CD4-positive, CD25-positive, alpha-beta regulatory T cell (primary cell): ENCODE data around the gene TRAF2. TPM values are rescaled to one million over a fixed set of nuclear protein-coding genes. Genes with fewer than 3 reads are reported as not detected.

Experiments used
- ATAC-seq, 2 donors: fragments of 150-1000 bp; cut with Tn5 transposase; one replicate each; pipeline ENCODE4 v1.10.0; 2021; ENCODE audit warnings: low read depth in 2 of 2, moderate number of reproducible peaks in 2 of 2, moderate library complexity in 1 of 2
- DNase-seq, 3 donors: peaks; one replicate each; pipeline versions ENCODE4 v3.0.0 to v3.0.0-alpha.2; 2012 to 2022; ENCODE audit warnings: mixed read lengths in 1 of 3
- H3K27ac ChIP-seq: one replicate; pipeline ENCODE4 v1.7.0; 2013; ENCODE audit warnings: mild to moderate bottlenecking, low read length; ENCODE audit not compliant: insufficient read depth, poor library complexity, severe bottlenecking
- H3K27me3 ChIP-seq: one replicate; pipeline ENCODE4 v1.7.0; 2013; ENCODE audit warnings: low read length; ENCODE audit not compliant: control insufficient read depth, insufficient read depth
- H3K36me3 ChIP-seq: one replicate; pipeline ENCODE4 v1.7.0; 2013; ENCODE audit warnings: mild to moderate bottlenecking, low read length, moderate library complexity; ENCODE audit not compliant: control insufficient read depth, insufficient read depth
- H3K4me1 ChIP-seq: 2 replicates; pipeline ENCODE4 v1.7.0; 2013; ENCODE audit warnings: mild to moderate bottlenecking, low read length; ENCODE audit not compliant: insufficient read depth, control insufficient read depth, poor library complexity, severe bottlenecking
- H3K4me3 ChIP-seq: one replicate; pipeline ENCODE4 v1.7.0; 2013; ENCODE audit warnings: low read depth, mild to moderate bottlenecking, low read length, moderate library complexity
- H3K9me3 ChIP-seq, 2 experiments: 1 replicate in 1 of 2; 2 replicates in 1 of 2; pipeline ENCODE4 v1.7.0; 2013; ENCODE audit warnings: low read length in 2 of 2, mild to moderate bottlenecking in 1 of 2, moderate library complexity in 1 of 2; ENCODE audit not compliant: control insufficient read depth in 2 of 2
- H3K27ac Mint-ChIP-seq, 3 donors: one replicate each; pipeline ENCODE4 v1.8.0; 2020 to 2022; ENCODE audit warnings: mild to moderate bottlenecking in 3 of 3, mixed read lengths in 3 of 3, moderate library complexity in 2 of 3
- H3K27me3 Mint-ChIP-seq: one replicate; pipeline ENCODE4 v1.8.0; 2022; ENCODE audit warnings: mild to moderate bottlenecking, mixed read lengths
- H3K36me3 Mint-ChIP-seq: one replicate; pipeline ENCODE4 v1.8.0; 2020; ENCODE audit warnings: mixed read lengths
- H3K4me1 Mint-ChIP-seq, 4 donors: one replicate each; pipeline ENCODE4 v1.8.0; 2020 to 2022; ENCODE audit warnings: mixed read lengths in 4 of 4, mild to moderate bottlenecking in 1 of 4
- H3K4me3 Mint-ChIP-seq, 4 donors: one replicate each; pipeline ENCODE4 v1.8.0; 2020 to 2022; ENCODE audit warnings: mild to moderate bottlenecking in 4 of 4, mixed read lengths in 4 of 4, moderate library complexity in 3 of 4
- H3K9me3 Mint-ChIP-seq, 7 donors: one replicate each; pipeline ENCODE4 v1.8.0; 2020 to 2022; ENCODE audit warnings: mixed read lengths in 7 of 7, mild to moderate bottlenecking in 3 of 7, moderate library complexity in 2 of 7
- polyA plus RNA-seq, 4 donors: library from polyadenylated mRNA; unstranded; fragments of 300-500 nt; fragmentation: Illumina TruSeq; gene quantifications; one replicate each; pipeline ENCODE4 v1.2.3, GENCODE V29; 2021
- total RNA-seq: library from RNA; stranded (reverse); gene quantifications from one replicate; pipeline ENCODE4 v1.2.3, GENCODE V29; 2022

The TRAF2 gene
- total and polyA plus RNA-seq, 5 donors from 2014 or later: 11.0 to 28.6 (median 16.8) TPM

DNA sequence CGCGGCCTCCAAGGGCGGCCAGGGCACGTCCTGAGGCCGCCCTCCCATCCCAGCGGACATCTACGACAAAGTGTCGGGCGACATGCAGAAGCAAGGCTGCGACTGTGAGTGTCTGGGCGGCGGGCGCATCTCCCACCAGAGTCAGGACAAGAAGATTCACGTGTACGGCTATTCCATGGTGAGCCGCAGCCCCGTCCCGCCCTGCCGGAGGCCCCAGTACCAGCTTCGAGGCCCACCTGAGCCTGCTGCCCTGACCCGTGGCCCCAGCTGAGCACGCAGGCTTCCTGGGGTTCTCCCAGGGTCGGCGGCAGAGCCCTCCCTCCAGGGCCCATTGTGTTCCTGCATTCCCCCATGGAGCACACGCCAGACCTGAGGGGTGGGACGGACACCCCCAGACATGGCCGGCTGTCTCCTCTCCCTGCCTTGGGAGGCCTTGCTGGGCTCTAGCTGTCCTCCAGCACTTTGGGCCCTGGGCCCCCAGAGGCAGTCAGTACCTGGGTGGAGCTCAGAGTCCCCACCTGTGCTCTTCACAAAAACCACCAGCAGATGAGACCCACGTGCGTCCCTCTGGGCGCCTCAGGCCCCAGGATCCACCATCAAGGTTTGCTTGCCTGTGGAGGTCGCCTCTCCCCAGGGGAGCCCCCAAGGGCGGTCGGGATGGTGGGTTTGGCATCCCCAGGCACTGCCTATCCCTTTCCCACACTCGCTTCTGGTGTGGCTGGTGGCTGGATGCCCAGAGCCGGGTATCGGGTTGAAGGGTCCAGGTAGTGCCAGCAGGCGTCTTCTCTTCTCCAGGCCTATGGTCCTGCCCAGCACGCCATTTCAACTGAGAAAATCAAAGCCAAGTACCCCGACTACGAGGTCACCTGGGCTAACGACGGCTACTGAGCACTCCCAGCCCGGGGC lies 36.1 kb upstream of the TRAF2 start:
- H3K27me3 Mint-ChIP-seq: peaks cover 21% of the 10 kb centered on the region
- H3K4me1 Mint-ChIP-seq: peaks cover 0 to 24% (median 3%) of the 10 kb centered on the region in 4 donors
- Histone ChIP-seq H3K9me3 (no peaks in the 10 kb centered on the region), H3K27ac (peak overlapping the region; percentile 33), H3K4me1 (peaks cover 44% of the 10 kb centered on the region), H3K36me3 (no peaks in the 10 kb centered on the region), H3K4me3 (no peak overlapping the region), H3K27me3 (no peaks in the 10 kb centered on the region)
- no peaks in the 10 kb centered on the region for H3K36me3 Mint-ChIP-seq
- H3K9me3 Mint-ChIP-seq: peaks cover 0 to 2% (median 0%) of the 10 kb centered on the region in 7 donors
- H3K27ac Mint-ChIP-seq: peak overlapping the region in 1 of 3 donors; percentile 56
- peak overlapping the region; percentile 82 to 100 (median 88) for H3K4me3 Mint-ChIP-seq
- no peak for DNase-seq
- no peak for ATAC-seq

DNA sequence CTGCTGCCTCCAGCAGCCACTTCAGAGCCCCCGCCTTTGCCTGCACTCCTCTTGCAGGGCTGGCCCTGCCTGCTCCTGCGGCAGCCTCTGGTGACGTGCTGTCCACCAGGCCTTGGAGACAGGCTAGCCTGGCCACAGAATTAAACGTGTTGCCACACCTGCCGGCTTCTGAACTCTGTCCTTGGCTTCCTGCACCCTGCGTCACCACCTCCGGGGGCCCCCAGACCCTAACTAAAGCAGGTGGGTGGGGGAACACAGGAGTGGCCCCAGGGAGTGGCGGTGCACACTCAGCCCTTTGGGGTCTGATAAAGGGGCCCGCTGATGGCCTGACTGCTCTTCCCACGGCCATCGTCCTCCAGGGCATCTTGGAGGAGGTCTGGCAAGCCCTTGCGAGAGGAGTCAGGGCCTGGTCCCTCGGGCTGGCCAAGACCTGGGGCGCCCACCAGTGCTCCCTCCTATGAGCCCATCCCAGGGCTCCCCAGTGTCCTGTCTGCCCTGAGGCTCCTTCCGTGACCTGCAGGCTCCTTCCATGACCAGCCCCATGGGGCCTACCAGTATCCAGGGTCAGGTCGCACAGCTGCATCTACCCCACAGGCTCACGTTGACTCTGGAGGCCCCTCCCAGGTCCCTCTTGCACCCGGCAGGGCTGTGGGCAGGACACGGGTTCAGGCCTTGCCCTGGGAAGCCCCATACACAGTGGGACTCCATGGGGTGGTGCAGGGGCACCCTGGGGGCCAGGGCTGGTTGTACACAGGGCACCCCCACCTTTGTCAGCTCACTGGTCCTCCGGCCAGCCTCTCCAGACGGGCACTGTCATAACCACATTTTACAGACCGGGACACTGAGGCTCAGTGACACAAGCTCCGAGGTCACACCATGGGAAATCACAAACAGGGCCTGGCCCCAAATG lies 35.2 kb upstream of the TRAF2 start:
- DNase-seq (no peak), ATAC-seq (no peak)
- no peak overlapping the region for H3K4me3 ChIP-seq
- no peaks in the 10 kb centered on the region for H3K36me3 ChIP-seq
- H3K27ac Mint-ChIP-seq: no peak overlapping the region
- peaks cover 18% of the 10 kb centered on the region for H3K27me3 Mint-ChIP-seq
- peaks cover 0 to 23% (median 3%) of the 10 kb centered on the region in 4 donors for H3K4me1 Mint-ChIP-seq
- no peaks in the 10 kb centered on the region for H3K9me3 ChIP-seq
- no peaks in the 10 kb centered on the region for H3K36me3 Mint-ChIP-seq
- H3K27ac ChIP-seq: no peak overlapping the region
- no peaks in the 10 kb centered on the region for H3K27me3 ChIP-seq
- H3K9me3 Mint-ChIP-seq: peaks cover 0 to 2% (median 0%) of the 10 kb centered on the region in 7 donors
- peak overlapping the region in 3 of 4 donors; percentile 49 to 78 (median 61) for H3K4me3 Mint-ChIP-seq
- peaks cover 35% of the 10 kb centered on the region for H3K4me1 ChIP-seq

DNA sequence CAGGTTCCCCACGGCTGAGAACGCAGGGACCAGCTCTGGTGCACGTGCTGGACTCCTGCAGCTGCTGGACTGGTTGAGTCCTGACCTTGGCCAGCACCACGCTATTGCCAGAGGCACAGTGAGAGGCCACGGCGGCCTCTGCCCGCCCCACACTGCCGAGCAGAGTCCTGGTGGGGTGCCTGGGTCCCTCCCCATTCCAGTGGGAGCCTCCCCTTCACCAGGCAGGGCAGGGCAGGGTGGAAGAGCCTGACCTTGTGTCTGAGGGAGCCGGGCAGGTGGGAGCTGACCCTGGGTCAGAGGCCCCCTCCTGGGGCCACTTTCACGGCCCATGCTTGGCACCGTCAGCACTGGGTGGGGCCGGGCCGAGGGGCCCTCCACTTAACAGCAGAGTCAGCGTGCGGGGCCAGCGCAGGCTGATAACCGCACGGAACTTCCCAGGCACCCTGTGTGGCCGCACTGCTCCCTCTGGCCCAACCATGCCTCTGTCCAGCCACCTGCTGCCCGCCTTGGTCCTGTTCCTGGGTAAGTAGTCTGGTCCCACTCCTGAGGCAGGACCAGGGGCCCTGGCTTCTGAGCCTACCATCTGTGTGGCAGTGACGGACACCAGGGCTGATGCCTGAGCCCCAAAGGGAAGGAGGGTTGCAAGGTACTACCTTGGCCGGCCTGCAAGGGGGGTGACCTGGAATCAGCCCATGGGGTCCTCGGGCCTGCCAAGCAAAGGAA lies 34.2 kb upstream of the TRAF2 start, which contains the start of gene MAMDC4:
Gene MAMDC4 (plus strand): TSS at position 406 of the 723 bp plus-strand sequence. CDS start 71 bp downstream, at position 477.
- no peak within 1 kb of the TSS for H3K27ac Mint-ChIP-seq
- H3K36me3 Mint-ChIP-seq: no peaks in the 10 kb centered on the region
- DNase-seq: no peak

DNA sequence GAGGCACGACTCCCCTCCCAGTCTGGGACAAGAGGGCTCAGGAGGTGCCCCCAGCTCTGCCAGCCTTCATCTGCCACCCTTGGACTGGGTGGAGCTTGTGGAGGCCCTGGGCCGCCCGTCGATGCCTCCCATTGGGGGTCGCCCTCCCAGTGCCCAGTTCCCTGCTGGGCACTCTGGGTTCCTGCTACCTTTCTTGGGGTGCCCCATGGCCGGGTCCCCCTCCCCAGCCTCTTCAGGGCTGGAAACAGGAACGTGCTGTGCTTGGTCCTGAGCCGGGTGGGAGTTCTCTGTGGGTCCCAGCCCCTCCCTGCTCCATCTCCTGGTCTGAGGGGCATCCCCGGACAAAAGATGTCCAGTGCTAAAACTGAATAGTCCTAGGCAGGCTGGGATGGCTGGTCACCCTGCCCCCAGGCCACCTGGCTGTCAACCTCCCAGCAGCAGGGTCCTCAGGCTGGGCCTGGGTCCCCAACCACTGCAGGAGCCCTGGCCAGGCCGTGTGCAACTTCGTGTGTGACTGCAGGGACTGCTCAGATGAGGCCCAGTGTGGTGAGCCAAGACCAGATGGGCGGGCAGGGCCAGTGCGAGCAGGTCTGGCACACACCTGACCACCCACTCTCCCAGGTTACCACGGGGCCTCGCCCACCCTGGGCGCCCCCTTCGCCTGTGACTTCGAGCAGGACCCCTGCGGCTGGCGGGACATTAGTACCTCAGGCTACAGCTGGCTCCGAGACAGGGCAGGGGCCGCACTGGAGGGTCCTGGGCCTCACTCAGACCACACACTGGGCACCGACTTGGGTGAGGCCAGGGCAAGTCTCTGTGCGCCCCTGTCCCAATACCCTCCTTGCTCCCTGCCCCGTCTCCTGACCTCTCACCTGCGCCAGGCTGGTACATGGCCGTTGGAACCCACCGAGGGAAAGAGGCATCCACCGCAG lies 33.4 kb upstream of the TRAF2 start:
- Histone ChIP-seq H3K9me3 (no peaks in the 10 kb centered on the region), H3K27me3 (no peaks in the 10 kb centered on the region), H3K4me1 (peaks cover 18% of the 10 kb centered on the region), H3K36me3 (no peaks in the 10 kb centered on the region), H3K27ac (no peak overlapping the region), H3K4me3 (no peak overlapping the region)
- Mint-ChIP-seq H3K27me3 (peaks cover 8% of the 10 kb centered on the region), H3K4me3 (peak overlapping the region in 1 of 4 donors; percentile 49), H3K4me1 (peaks cover 0 to 11% (median 3%) of the 10 kb centered on the region in 4 donors), H3K9me3 (peaks cover 0 to 2% (median 0%) of the 10 kb centered on the region in 7 donors), H3K27ac (no peak overlapping the region), H3K36me3 (no peaks in the 10 kb centered on the region)
- ATAC-seq (no peak), DNase-seq (no peak)

More for the DNA sequence above, 34.2 kb upstream of the TRAF2 start, which contains the start of gene MAMDC4:
- no peaks in the 10 kb centered on the region for H3K27me3 ChIP-seq
- Mint-ChIP-seq H3K27me3 (peaks cover 15% of the 10 kb centered on the region), H3K4me3 (peak within 1 kb of the TSS in 2 of 4 donors; percentile 49 to 78), H3K9me3 (peaks cover 0 to 2% (median 0%) of the 10 kb centered on the region in 7 donors), H3K4me1 (peaks cover 0 to 17% (median 3%) of the 10 kb centered on the region in 4 donors)
- no peaks in the 10 kb centered on the region for H3K9me3 ChIP-seq
- H3K27ac ChIP-seq: no peak within 1 kb of the TSS
- H3K4me1 ChIP-seq: peaks cover 26% of the 10 kb centered on the region
- H3K4me3 ChIP-seq: no peak within 1 kb of the TSS
- ATAC-seq: no peak
- no peaks in the 10 kb centered on the region for H3K36me3 ChIP-seq

DNA sequence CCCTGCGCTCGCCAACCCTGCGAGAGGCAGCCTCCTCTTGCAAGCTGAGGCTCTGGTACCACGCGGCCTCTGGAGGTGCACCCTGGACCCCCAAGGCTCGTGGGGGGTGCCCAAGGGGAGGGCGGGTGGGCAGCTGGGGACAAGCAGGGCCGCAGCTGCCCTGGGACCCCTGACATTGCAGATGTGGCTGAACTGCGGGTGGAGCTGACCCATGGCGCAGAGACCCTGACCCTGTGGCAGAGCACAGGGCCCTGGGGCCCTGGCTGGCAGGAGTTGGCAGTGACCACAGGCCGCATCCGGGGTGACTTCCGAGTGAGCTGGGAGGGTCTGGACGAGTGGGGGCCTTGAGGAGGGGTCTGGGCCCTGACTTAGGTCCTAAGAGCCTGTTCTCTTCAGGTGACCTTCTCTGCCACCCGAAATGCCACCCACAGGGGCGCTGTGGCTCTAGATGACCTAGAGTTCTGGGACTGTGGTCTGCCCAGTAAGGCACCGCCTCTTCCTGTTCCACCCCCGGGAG lies 32.7 kb upstream of the TRAF2 start:
- peaks cover 0 to 2% (median 0%) of the 10 kb centered on the region in 7 donors for H3K9me3 Mint-ChIP-seq
- peak overlapping the region in 1 of 4 donors; percentile 21 for H3K4me3 Mint-ChIP-seq
- no peak overlapping the region for H3K27ac Mint-ChIP-seq
- H3K36me3 Mint-ChIP-seq: no peaks in the 10 kb centered on the region
- no peak for ATAC-seq
- Histone ChIP-seq H3K27ac (no peak overlapping the region), H3K4me3 (no peak overlapping the region), H3K27me3 (no peaks in the 10 kb centered on the region), H3K36me3 (no peaks in the 10 kb centered on the region), H3K9me3 (no peaks in the 10 kb centered on the region), H3K4me1 (peaks cover 11% of the 10 kb centered on the region)
- peaks cover 0 to 9% (median 3%) of the 10 kb centered on the region in 4 donors for H3K4me1 Mint-ChIP-seq
- no peak for DNase-seq
- peaks cover 8% of the 10 kb centered on the region for H3K27me3 Mint-ChIP-seq

DNA sequence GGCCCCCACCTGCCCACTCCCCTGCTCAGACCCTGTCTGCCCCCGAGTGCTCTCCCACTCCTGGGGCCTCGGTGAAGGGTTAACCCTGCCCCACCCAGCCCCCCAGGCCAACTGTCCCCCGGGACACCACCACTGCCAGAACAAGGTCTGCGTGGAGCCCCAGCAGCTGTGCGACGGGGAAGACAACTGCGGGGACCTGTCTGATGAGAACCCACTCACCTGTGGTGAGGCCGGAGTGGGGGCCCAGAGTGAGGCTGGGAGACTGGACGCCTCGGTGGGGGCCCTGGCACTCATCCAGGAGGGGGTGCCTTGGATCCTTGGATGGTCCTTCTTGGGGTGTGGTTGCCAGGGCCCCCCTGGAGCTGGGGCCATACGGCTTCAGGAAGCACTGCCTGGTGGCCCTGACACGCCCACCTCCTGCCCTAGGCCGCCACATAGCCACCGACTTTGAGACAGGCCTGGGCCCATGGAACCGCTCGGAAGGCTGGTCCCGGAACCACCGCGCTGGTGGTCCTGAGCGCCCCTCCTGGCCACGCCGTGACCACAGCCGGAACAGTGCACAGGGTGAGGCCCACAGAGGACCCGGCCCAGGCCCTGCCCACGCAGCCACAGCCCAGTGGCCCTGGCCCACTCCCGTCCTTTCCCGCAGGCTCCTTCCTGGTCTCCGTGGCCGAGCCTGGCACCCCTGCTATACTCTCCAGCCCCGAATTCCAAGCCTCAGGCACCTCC lies 32.0 kb upstream of the TRAF2 start:
- no peak for DNase-seq
- Histone ChIP-seq H3K9me3 (no peaks in the 10 kb centered on the region), H3K4me1 (peaks cover 7% of the 10 kb centered on the region), H3K36me3 (no peaks in the 10 kb centered on the region), H3K27me3 (no peaks in the 10 kb centered on the region), H3K4me3 (no peak overlapping the region), H3K27ac (no peak overlapping the region)
- H3K27ac Mint-ChIP-seq: no peak overlapping the region
- H3K9me3 Mint-ChIP-seq: no peaks in the 10 kb centered on the region
- H3K27me3 Mint-ChIP-seq: peaks cover 3% of the 10 kb centered on the region
- no peak overlapping the region for H3K4me3 Mint-ChIP-seq
- no peak for ATAC-seq
- H3K4me1 Mint-ChIP-seq: peaks cover 0 to 5% (median under 1%) of the 10 kb centered on the region in 4 donors
- H3K36me3 Mint-ChIP-seq: no peaks in the 10 kb centered on the region
